HG02763 (cell line): ENCODE measurements around the gene ANTXR1.

Experiments used
- ATAC-seq: cut with Tn5 transposase; IDR thresholded peaks from one replicate; pipeline ENCODE4 v1.9.1; 2021; ENCODE audit warnings: mild to moderate bottlenecking, moderate library complexity; ENCODE audit not compliant: unreplicated experiment

ANTXR1 gene

DNA sequence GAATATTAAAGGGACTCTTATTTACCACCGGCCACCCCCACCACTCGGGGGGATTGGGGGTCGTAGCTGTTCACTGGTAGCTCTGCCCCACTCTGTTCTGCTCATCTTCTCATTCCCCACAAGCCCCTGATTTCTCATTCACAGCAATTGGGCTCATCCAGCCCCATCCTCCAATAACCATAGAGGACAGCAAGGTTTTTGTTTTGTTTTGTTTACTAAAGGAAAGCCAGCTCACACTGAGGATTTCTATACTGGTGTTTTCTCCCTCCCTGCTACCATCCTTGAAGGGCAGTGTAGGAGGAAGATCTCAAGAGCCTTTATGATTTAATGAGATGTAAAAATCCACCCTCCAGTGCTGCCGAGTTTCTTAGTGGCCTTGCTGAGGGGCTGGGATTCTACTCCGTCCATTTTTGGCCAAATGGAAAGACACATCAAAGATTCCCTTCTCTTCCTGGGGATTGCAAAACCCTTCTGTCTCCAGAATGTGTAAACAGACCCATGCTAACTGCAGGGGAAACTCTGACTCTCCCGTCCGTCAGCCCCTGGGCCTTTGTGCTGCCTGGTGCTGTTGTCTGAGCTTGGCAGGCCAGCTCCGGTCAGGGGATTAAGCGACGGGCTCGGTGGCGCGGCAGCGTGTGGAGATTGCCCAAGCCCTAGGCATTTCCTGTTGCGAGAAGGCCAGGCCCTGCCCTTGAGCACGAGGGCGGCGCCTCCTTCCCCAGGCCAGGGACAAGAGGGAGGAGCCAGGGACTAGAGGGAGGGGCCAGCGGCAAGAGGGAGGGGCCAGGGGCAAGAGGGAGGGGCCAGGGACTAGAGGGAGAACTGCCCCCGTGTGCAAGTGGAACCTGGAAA lies 165.0 kb downstream of the ANTXR1 start:
- ATAC-seq: no peak

DNA sequence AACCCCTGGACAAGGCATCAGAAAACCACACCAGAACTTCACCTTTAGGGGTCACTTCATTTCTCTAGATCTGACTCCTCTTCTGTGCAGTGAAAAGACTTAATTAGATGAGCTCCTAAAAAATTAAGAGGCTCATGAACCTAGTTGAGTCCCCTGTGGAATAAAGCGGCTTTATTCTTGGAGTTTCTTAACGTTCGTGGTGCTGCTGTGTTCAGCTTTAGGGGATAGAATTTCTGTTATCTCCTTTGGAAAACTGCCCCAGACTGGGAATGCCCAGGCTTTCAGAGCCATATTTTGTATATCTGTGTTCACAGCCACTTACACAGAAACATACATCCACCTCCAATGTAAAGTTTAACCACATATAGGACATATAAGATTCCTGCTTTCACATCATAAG lies 165.8 kb downstream of the ANTXR1 start:
- no peak for ATAC-seq

DNA sequence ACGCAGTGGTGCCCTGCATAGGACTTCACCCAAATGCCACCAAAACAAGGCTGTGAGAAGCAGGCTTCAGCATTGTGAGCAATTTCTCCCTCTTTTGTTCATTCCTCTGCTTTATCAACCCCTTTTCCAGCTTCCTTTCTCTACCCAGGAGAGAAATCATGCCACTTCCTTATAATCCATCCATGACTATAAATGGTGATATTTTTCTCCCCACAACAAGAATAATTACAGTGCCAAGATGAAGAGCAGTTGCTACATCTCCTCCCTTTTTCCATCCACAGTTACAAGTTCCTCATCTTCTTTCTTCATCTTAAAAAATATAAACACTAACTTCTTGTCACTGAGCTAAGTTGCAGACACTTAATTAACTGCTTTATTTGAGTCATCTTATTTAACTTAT lies 167.2 kb downstream of the ANTXR1 start:
- ATAC-seq: no peak

DNA sequence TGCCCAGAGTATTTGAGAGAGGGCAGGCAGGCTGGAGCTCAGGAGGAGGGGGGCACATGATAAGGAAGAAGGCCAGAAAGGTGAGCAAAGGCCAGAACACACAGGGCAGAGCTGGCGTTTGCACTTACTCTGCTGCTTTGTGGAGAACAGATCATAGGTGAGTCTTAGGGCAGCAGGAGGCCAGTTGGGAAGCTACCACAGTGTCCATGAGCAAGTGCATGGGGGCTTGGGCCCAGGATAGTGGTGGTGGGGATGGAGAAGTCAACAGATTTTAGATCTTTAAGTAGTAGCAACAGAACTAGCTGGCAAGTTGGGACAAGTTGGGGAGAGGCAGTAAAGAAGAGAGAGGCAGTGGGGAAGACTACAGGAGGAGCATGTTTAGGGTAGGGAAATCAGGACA lies 168.0 kb downstream of the ANTXR1 start:
- ATAC-seq: no peak

DNA sequence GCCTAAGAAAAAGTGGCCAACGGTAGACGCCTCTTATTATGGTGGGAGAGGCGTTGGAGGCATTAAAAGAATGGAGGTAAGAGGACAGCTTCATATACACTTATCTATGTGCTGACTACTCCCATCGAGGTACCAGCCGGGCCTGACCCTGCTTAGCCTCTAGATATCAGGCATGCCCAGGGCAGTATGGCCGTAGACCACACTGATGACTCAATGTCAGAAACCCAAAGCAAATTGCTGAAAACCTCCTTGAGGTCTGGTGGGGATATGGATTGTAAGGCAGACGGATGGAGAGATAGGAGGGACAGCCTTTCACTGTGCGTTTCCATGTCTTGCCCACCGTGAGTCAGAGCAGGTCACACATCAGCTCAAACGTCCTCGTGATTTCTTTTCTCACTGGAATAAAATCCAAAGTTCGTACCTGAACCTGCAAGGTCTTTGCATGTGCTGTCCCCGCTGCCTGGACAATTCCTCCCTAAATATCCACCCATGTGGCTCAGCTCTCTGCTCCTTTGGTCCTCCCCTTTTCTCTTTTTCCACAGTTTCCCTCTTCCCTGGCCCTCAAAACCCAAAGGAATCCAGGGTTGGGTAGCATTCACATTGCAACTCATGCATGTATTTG lies 168.9 kb downstream of the ANTXR1 start:
- ATAC-seq: no peak

DNA sequence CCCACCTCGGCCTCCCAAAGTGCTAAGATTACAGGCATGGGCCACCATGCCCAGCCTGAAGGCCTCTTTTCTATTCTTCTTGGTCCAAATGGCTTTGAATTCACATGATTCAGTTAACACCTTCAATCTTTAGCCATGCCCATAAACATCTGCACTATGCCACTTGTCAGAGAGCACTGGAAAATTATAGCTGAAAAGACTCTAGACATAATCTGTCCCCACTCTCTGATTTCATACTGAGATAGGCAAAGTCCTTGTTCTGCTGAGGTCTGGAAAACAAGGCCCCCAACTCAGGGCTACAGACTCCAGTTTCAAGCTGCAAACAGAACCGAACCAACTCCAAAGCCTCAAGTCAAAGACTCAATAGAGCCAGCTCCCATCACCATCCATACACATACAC lies 170.7 kb downstream of the ANTXR1 start:
- ATAC-seq: no peak

DNA sequence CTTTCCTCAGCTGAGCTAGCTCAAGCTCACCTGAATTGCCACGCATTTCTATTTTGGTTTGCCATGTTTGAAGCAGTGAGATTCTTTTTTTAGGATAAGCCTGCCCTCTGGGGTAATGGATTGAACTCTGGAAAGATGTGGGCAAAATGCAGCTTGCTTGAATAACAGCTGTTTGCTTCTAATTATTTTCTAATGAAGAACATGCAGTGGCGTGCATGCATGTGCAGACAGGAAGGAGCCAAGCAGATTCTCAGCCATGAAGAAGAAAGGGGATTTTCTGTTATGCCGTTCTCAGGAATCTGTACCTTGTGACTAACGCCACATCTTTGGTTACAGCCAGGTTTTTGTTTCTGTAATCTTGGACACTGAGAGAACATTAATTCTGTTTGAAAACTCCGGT lies 171.2 kb downstream of the ANTXR1 start:
- no peak for ATAC-seq

DNA sequence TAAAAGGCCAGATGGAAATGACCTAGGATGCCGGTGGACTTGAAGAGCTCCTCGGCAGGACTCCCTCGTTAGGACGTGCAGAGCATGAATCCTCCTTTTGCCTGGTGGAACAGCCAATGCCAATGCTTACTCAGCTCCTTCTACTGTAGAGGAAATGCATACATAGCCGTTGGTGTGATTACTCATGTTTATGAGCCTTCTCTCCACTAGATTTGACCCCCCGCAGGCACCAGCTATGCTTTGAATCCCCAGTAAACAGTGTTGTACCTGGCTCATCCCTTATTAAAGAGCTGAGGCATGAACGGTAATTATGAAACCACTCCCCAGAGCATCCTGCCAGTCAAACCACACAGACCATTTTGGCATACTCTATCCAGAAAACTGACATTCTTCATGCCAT lies 172.8 kb downstream of the ANTXR1 start:
- ATAC-seq: no peak

DNA sequence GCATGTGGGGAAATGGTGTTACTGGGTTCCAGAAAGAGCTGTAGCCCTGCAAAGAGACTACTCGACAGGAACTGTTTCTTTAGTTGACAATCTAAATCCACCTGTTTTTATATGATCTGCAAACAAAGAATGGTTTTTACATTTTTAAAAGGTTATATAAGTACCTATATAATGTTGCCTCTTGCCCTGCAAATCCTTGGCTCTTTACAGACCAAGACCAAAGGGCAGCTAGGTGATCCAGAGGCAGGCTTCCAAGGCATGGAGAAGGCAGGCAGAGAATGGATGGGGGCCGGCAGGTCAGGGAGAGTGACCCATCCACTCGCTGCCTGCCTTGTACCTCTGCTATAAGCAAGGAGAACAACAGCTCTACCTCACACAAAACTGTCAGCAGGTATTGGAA lies 173.6 kb downstream of the ANTXR1 start:
- ATAC-seq: no peak

DNA sequence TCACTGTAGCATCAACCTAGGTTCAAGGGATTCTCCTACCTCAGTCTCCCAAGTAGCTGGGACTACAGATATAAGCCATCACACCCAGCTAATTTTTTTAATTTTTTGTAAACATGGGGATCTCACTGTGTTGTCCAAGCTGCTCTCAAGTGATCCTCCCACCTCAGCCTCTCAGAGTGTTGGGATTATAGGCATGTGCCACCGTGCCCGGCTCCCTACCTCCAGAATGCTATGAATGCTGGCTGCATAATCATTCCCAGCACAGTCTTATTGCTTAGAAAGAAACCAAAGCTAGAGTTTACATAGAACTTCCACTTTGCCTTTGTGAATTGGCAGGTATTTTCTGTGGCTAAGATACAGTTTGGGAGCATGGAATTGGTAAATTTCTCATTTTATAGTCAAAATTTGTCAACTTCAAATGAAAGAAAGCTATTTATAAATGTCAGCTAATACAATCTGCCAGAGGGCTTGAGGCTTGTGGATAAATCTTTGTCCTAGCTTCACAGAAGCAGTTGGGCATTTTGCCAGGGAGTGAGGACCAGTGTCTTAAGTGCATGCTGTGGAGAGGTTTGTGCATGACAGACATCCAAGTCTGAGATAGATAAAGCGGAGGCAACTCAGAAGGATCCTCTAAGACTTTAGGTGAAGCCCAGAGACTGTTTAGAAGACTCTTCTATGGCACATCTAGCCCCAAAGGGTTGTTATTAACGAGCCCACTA lies 175.4 kb downstream of the ANTXR1 start:
- no peak for ATAC-seq

DNA sequence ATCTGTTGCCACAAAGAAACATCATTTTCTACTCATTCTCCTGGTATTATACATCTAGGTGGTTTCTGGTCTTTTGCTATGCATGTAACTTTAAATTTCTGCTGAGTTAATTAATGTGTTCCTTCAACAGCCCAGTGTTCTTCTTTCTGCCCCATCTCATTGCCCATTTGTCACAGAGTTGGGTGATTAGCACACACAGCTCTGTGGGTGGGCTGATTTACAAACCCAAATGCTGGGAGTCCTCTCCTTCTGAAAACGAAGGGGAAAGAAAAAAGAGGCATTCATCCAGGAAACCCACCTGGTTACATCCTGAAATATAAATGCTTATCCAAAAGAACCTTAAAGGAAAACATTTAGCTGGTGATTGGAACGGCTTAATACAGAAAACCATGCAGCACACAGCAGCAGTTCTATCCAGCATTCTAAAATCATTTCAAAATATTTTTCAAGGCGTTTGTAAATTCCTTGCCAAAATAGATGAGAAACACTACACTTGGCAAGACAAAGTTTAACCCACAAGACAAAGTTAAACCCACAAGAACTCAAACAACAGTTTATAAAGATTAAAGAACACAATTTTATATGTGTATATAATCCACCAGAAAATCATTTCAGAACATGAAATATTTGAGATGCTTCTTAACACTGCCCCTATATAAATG lies 177.9 kb downstream of the ANTXR1 start:
- ATAC-seq: no peak

DNA sequence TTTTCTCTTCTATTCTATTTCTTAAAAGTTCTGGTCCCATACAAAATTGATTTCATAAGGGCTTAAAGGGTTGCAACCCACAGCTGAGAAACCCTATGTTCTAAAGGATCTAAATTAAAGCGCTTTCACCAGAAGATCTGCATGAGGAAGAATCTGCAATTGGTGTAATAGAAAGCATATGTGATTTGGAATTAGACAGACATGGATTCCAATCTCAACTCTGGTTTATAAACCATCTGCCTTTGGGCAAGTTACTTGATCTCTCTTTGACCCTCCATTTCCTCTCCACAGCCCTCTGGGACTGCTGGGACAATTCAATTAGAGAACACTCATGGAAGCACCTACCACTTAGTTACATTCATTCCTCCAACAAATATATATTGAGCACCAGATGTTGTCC lies 178.7 kb downstream of the ANTXR1 start:
- ATAC-seq: no peak

DNA sequence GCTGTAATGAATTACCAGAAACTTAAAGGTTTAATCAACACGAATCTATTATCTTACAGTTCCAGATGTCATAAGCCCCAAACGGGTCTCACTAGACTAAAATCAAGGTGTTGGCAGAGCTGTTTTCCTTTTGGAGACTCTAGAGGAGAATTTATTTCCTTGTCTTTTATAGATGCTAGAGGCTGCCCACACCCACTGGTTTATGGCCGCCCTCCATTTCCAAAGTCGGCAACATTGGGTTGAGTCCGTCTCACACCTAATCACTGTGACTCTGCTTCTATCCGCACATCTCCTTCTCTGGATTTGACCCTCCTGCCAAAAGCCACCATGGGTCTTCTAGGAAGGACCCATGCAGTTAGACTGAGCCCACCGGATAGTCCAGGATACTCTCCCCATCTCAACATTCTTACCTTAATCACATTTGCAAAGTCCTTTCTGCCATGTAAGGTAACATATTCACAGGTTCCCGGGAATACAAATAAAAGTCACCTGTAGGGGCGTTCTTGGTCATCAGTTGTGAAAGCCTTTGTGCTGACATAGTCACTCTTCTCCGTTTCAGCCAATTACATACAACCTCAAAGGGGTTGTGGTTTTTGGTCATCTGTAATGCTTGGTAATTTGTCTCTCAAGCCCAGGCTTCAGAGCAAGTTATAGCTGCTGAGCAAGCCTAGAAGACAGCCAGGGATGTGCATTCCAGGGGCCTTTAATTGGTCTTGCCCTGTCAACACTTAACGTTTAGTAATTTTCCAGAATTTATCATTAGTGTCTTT lies 179.4 kb downstream of the ANTXR1 start:
- ATAC-seq: no peak

DNA sequence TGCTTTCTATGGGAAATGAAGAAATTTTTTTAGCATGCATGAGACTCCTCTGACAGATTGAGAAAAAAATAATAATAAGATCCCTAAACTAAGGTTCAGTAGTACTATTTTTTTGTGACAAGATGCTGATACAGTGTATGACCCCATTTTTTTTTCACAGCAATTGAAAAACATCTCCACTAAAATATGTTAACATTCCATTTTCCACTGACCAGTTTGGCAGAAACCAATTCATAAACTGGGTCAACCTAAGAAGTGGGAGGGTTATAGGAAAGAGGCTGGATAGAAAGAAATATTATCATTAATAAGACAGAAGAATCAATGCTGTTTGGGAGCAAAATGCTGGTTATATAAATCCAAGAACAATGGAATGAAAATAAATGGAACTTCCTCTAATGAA lies 182.7 kb downstream of the ANTXR1 start:
- ATAC-seq: no peak

DNA sequence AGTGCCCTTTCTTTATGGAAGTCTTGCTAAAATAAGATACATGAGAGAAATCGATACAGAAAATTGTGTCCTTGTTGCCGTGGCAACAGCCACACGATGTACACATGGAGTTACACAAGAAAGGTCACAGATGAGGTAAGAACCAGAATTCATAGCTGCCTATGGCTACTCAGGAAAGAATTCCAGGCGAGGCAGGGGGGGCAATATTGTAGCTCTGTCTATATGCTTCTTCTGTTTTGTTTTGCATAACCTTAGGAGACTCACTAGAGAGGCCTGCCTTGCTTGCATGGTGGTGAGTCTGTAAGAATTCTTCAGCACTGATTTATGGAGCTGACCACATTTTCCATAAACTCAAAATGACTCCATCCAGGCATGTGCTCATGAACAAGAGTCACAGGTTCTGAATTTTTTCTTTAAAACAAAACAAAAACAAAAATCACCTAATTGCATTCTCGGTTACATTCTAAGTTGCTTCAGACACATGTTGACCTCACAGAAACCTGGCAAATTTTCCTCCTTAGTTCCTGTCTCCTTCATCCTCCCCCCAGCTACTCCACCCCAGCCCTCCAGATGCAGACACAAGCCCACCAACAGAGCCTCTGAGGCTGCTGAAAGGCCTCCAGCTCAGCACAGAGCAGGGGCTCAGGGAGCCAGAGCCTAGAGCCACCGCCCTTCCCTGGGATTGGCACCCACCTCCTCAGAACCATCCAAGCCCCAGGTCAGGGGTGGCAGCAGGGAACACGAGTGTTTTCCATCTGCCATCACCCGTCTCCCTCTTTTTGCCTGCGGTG lies 183.5 kb downstream of the ANTXR1 start:
- ATAC-seq: no peak

DNA sequence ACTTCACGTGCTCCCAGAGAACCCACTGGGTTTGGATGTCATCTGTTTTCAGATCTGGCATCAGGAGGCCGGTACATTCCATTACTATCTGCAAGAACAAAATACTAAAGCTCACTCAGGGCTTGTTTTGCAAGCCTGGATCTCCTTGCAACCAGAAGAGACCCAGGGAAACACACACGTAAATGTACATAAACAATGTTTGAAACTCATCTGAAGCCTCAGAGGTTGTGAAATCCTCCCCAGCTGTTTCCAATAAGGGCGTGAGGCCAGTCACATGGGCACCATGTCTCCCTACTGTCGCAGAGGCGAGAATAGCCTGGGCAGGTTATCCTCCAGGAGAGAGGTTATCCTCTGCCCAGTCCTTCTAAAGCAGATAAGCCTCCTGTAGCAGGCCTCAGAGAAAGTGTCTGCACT lies 187.1 kb downstream of the ANTXR1 start:
- no peak for ATAC-seq

DNA sequence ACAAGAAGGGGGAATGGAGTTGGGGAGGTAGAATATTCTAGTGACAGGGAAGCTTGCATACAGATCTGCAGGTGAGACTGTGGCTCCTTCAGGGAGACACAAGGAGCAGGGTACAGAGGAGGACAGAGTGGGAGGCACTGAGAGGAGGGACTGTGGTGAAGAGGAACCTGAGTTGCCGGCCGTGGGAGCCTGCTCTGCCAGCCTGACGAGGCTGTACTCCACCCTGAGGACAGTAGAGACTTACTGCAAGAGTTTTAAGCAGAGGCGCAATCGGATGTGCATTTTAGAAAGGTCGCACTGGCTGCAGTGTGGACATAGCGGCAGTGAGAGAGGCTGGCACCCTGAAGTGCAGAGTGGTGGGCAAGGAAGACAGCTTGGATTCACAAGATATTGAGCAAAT lies 188.3 kb downstream of the ANTXR1 start:
- ATAC-seq: no peak

DNA sequence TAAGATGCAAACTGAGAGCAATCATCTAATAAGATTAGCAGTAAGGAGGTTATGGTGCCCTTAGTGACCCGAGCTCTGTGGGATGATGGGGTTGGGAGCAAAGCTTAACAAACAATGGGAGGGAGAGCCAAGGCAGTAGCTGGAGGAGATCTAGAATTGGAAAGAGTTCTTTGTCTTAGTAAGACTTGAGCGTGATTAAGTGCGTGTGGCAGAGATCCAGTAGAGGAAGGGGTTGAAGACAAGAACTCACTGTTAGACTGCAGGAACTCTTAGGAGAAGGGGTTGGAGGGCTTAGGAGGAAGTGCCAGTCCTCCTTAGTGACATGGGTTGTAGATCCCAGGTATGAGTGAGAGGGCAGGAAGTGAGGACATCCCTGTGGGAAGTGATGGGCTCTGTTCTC lies 189.3 kb downstream of the ANTXR1 start:
- no peak for ATAC-seq

DNA sequence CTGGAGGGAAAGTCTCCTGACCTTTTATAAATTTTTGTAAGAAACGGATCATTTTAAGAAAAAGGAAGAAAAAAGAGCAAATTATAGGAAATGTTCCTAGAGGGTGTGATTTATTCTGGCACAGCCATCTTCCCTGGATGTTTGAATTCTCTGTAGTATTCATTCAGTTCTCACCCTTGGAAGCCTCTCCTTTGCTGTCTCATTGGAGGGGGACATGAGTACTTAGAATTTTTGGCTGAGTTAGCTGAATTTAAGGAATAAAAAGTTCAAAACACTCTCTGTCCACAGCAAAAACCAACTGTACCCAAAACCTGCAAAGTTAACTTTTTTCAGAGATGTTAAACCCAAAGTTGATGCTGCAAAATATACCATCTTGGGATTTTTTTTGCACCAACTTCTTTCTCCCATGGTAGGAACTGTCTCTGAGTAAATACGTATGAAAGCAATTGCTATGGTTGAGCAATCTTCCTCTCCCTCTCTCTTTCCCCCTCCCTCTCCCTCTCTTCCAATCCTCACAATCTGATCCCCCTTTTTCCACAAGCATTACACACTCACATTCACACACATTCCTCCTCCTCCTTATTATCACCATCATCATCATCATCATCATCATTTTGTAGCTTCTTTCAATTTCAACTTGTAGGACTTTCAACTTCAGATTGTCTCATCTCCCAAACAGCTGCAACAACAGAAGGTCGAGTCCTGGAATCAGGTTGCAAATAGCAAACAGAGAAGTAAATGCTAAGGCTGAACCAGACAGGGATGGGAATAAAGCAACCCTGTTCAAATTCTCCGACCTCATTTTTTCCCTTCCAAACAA lies 190.4 kb downstream of the ANTXR1 start:
- no peak for ATAC-seq
